HG03103 (cell line): ENCODE measurements around the gene LCLAT1.
"Not testable (repeated sequence)": the region's sequence is repeated elsewhere in the genome, so short reads cannot be mapped to it uniquely, and the experiment has no call there.

Experiments used
- ATAC-seq: cut with Tn5 transposase; IDR thresholded peaks from one replicate; pipeline ENCODE4 v1.9.1; 2021; ENCODE audit warnings: low read depth; ENCODE audit not compliant: unreplicated experiment

LCLAT1 gene

DNA sequence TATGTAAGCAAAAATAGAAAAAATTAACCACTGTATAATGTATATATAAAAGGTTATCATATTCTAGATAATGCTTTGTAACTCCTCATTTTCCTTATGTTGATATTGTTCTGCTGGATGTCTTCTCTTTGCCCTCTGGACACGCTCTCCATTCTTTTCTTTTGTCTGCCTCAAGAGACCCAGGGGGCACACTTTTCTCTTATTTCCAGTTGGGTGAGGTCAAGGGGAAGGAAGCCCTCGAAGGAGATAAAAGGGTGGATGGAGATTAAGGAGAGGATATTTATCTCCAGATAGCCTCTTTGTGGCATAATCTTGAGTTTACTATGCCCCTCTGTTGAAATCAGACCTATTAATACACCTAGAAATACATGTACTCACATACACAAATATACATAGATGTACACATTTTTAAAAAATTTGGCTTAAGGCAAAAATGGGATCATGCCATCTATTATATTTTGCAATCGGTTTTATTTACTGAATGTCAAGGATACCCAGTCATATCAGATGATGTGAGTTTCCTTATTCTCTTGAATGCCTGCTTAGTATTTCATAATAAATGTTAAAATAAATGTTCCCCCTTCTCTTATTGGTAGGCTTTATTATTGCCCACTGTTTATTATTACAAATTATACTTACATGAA is 65.3 kb downstream of the LCLAT1 start:
- no peak for ATAC-seq

DNA sequence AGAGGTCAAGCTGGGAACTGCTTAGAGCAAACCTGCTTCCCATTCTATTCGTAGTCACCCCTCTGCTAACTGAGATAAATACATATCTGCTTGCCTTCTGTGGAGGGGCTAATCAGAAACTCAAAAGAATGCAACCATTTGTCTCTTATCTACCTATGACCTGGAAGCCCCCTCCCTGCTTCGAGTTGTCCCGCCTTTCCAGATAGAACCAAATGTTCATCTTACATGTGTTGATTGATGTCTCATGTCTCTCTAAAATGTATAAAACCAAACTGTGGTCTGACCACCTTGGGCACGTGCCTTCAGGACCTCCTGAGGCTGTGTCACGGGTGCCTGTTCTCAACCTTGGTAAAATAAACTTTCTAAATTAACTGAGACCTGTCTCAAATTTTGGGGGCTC is 66.6 kb downstream of the LCLAT1 start:
- not testable (repeated sequence) for ATAC-seq

DNA sequence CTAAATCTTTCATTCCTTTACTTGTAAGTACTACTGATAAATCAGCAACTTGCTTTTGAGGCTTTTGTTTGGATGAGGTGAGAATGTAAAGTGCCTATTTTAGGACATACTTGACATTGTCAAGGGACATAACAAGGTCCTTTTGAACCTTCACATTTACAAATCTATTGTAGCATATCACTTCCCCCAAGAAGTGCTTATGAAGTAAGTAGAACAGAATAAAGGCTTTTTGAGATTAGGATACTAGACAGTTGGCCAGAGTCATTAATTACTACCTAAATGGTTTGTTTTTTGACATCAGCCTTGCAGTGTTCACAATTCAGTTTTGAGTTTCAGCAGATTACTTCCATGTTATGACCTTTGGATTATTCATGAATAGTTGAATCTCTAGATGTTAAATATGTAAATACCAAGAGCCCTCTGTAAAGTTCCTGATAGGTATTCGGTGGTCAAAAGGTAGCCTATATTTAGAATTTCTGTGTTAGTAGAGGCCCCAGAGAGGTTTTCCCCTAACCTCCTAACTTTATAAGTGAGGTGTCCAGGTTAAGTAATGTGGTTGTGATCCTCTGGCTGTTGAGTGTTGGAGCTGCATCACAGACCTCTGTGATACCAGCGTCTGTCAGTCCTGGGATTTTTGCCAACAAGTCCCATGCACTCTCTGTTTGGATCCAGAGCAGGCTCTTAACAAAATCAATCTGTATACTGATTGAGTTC is 67.2 kb downstream of the LCLAT1 start:
- ATAC-seq, result no peak

DNA sequence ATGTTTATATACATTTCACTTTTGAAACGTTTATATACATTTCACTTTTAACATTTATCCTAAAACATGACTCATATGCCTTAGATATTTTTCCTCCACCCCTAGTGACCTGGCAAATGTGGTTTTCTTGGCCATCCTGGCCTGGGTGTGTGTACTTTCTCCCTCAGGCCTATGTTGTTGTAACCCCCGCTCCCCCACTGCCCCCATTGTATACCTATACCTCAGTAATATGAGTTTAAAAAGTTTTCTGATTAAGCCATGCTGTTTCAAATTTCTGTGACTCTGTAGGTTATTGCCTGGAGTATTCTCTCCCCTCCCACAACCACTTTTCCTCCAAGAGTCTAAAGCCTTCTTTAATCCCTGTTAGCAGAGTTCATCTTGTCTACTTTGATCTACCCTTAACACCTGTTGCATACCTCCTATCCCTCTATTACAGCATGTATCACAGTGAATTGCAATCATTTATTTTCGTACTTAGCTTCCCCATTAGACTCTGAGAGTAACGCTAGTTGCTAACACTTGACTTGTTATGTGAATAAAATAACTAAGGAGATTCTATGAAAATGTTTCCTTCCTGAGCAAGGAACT is 67.9 kb downstream of the LCLAT1 start:
- ATAC-seq, result no peak

DNA sequence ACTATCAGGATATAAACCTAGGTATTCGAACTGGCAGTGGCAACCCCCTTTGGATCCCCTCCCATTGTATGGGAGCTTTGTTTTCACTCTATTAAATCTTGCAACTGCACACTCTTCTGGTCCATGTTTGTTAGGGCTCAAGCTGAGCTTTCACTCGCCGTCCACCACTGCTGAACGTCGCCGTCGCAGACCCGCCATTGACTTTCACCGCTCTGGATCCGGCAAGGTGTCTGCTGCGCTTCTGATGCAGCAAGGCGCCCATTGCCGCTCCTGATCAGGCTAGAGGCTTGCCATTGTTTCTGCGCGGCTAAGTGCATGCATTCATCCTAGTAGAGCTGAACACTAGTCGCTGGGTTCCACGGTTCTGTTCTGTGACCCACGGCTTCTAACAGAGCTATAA is 69.1 kb downstream of the LCLAT1 start:
- ATAC-seq, result no peak

DNA sequence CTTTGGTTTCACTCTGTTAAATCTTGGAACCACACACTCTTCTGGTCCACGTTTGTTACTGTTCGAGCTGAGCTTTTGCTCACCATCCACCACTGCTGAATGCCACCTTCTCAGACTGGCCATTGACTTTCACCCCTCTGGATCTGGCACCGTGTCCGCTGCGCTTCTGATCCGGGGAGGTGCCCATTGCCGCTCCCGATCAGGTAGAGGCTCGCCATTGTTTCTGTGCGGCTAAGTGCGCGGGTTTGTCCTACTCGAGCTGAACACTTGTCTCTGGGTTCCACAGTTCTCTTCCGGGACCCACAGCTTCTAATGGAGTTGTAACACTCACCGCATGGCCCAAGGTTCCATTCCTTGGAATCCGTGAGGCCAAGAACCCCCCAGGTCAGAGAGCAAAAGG is 72.8 kb downstream of the LCLAT1 start:
- ATAC-seq, result no peak

DNA sequence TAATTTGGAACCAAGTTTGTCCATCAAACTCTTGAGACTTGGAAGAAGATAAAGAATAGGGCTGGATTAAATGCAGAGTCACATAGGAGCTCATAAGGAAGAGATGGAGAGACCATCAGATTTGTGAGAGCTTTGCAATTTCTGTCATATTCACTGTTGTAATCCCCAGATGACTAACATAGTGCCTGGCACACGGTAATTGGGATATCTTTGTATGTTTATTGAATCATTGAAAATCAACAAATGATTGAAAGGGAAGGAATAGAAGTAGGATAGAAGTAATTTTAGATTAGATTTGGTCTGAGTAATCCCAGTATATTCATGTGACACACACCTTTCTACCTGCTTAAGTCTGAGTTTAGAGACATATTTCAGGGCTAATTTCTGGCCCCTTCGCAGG is 75.4 kb downstream of the LCLAT1 start:
- ATAC-seq, result no peak

DNA sequence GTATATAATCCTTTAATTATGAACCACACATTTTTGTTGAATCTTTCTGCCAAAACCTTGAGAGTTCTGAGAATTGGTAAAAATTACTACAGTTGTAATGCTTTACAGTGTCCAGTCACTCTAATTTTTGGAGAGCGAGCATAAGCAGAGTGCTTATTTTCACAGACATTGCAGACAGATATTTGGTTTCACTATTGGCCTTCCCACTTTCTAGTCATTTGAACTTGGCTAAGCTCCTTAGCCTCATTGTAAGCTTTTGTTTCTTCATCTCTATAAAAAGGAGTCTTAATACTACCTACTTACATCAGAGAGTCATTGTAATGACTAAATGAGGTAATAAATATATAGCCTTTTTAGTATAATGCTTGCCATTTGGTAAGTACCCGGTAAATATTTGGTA is 80.4 kb downstream of the LCLAT1 start:
- ATAC-seq, result no peak

DNA sequence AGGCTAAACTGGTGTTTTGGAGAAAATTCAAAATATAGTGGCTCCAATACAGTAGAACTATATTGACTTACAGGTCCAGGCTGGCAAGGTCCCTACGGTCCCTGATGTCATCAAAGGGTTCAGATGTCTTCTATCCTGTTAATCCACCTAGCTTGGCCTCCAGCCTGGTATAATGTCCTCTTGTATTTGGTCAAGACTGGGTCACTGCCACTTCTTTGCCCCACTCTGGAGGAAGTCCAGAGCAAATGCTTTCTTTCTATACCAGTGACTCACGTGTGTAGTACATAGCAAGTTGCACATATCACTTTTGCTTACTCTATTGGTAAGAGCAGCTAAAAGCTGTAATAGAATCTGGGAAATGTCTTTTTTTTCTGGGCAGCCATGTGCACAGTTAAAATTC is 80.8 kb downstream of the LCLAT1 start:
- ATAC-seq, result no peak

DNA sequence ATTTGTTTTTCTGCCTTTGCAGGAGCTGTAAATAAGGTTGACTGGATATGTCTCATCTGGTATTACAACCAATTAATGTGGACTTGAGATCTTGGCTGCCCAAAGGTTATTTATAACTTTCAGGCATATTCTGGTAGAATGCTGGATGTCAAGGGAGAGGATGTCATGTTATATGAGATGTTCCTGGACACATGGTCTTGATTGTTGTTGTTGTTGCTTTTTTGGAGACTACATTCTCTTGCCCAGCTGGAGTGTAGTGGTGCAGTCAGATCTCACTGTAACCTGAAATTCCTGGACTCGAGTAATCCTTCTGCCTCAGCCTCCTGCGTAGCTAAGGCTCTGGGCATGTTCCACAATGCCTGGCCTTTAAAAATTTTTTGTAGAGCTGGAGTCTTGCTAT is 83.3 kb downstream of the LCLAT1 start:
- no peak for ATAC-seq

DNA sequence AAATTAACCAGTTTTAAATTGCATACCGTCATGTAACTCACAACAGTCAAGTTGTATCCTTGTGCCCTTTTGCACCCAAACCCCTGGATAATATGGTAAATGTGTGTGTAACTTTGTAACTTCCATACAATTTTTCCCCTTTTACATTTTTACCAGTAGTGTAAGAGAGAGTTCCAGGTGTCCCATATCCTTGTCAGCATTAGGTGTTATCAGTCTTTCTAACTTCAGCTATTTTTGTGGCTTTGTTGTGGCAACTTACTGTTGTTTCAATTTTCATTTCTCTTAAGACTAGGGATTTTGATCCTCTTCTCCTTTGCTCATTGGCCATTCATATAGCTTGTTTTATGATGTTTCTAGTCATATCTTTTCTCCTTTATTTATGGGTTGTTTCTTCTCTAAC is 94.6 kb downstream of the LCLAT1 start:
- ATAC-seq, result no peak

DNA sequence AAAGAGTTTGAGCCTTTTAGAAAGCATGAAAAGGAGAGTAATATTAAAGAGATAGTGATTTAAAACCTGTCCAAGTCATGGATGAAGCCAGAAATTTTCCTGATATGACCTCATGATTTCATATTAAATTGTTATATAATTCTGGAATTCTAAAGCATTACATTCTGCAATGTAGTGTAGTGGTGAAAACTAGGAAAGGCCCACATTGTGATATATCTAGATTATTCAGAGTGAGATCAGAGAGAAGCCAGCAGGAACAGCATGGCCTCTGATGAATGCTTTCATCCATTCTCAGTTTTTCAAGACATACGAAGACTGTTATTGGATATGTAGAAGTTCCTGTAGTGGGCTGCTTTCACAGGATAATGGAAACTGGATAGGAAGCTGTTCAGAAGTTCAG is 98.8 kb downstream of the LCLAT1 start:
- no peak for ATAC-seq

DNA sequence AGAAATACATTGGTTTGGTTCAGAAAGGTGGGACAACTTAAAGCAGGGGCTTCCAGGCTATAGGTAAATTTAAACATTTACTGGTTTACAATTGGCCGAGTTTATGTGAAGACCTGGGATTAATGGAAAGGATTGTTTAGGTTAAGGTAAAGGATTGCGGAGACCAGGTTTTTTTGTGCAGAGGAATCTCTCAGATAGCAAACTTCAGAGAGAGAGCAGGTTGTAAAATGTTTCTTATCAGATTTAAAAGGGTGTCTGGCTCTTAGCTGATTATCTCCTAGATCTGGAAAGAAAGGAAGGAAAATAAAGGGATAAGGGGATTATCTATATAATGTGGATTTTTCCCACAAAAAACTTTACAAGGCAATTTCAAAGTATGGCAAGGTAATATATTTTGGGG is 101.3 kb downstream of the LCLAT1 start:
- ATAC-seq, result no peak

DNA sequence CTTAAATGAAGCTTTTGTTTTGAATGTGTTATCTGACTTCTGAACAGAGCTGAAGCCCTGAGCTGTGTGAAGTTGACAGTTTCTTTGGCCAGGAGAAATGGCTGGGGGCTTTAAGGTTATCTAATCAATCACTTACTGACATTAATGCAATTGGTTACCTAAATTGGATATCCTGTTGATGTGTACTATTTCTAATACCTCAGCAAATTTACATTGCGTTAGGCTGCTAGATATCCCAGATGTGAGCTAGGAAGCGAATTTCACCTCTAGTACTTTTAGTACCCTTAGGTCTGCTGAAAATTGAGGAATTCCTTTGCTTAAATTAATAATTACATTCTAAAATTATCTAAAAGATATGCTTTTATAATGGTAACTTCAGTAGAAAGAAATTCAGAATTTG is 102.0 kb downstream of the LCLAT1 start:
- ATAC-seq, result no peak

DNA sequence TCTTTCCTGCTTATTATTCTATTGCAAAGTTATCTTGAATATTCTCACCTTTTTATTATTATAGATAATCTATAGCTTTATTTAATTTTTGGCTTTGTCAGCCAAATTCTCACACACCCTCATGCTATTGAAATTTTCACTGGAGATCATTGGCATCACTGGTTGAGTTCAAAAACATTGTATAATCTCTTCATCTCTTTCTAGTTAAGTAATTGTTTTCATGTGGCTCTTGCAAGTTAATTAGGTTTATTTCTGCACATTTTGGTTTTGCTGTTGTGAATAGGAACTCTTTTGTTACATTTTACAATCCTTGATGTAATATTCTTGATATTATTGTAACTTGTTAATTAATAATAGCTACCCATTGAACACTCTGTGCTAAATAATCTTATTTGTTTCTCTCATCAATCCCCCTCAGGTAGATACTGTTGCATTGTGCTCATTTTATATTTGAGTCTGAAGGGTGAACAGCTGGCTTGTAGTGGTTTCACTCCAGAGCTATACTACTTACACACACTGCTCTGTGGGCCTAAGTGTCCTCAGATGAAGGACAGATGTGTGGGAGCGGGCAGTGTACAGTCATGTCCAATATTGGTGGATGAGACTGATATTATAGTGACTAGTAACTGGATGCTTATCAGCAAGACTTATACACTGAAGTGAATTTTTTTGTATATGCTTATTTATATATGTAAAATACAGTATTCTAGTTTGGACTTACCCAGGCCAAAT is 112.7 kb downstream of the LCLAT1 start:
- ATAC-seq, result no peak

DNA sequence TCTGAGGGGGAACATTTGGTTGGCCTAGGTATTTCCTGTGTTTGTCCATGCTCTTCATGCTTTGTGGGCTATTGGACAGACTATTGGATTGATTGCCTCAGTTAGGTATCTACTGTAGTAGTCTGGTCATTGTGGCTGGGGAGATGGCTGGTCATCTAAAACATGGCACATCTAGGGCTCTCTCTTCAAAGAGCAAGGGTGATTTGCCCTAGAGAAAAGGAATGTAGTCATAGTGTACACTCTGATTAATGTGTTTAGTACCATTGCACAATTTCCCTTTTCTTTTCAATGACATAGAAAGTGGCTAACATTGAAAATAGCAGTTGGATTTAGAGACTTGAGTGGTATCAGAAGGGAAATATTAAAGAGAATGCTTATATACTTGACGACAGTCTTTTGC is 114.3 kb downstream of the LCLAT1 start:
- ATAC-seq, result no peak

DNA sequence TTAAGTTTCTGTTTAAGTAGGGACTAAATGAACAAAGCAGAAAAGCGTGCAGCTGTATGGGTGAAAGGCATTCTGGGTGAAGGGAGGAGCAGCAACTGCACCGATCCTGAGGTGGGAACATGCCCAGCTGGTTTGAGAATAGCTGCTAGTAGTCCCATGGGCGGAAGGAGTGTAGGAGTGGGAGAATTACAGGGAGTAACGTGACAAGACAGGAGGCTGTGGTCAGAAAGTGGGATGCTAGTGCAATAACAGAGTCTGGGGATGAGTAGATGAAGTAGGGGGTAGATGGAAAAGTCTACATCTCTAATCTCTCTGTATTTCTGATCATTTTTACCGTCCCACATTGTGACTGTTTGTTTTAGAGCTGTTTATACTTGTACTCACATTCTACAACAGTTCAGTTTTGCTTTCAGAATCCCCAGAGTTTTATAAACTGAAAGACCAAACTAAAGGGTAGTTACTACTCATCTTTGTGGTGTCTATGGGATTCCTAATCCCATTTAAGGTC is 118.9 kb downstream of the LCLAT1 start:
- no peak for ATAC-seq

DNA sequence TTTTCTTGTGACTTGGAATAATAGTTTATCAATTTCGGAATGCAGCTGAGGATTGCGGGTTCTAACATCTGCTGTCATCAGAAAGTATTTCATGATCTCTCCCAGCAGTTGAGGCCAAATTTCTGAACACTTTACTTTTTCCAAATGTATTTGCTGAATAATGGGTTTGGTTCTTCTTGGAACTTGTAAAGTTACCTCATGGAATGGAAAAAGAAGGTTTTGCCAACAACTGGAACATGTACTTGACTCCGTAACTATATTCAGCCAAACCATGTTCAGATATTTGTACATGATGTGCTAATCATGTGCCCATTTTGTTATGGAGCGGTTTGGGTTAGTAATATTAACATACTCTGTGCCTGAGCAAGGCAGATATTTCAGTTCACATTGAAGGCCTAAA is 119.6 kb downstream of the LCLAT1 start:
- ATAC-seq, result no peak

DNA sequence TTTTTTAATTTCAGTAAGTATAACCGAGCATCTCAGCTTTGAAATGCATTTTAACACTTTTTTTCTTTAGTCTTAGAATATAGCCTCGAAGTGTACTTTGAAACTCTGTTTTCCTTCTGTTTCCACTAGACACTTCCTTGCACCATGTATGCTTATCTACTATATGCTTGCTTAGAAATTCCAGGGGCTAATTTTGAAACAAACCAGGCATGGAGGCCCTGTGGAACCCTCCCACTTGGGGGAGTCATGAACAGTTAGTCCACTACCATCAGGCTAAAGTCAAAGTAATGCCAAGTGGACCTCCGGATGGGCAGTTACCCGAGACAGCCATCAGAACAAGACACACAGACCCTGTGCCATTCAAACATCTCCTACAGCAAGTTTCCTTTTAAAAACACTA is 120.3 kb downstream of the LCLAT1 start:
- no peak for ATAC-seq

DNA sequence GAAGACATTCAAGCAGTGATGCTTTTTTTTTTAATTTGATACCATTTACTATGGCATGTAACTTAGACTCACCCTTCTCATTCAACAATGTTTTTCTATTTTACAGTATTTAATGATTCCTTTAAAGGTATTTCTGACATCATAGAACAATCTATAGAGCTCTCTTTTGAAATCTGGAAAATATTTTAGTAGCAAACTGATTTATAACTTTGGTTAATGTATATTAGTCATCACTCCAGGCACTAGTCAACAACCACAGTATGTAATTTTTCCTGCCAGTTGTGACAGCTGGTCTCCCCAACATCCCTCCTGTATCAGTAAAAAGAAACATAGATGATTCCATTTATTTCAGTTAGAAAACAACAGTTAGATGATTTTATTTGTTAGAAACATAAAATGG is 122.9 kb downstream of the LCLAT1 start:
- no peak for ATAC-seq

DNA sequence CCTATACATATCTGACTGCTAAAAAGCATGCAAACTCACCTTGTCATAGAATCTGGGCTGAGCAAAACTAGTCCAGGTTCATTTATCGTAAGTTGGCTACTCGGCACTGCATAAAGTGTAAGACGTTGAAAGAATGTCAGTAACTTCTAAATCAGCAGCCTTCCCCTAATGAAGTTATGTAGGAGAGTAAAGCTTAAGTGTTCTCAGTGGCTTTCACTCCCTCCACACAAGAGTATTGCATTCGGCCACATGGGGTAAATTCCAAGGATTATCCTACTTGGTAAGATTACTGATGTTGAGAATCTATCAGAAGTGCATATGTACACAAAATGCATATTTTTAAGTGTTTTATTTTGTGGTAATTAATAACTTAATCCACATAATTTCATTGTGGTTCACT is 130.1 kb downstream of the LCLAT1 start:
- no peak for ATAC-seq
